NCI-H146 treated with DMSO at 0.1 percent for 48 hours (cell line): ENCODE data around the gene PPP6R2.

Source experiments
- DNase-seq: peaks from one replicate; lab custom pipeline; 2025; ENCODE audit not compliant: unreplicated experiment; lab: John Stamatoyannopoulos, UW

PPP6R2 gene

GRCh38 chr22:50443801-50444625, 100.9 kb downstream of the PPP6R2 start:
- no peak for DNase-seq

GRCh38 chr22:50444663-50445062, 101.5 kb downstream of the PPP6R2 start:
- no peak for DNase-seq

GRCh38 chr22:50445071-50445879, 102.1 kb downstream of the PPP6R2 start:
- DNase-seq: no peak

GRCh38 chr22:50445880-50446707, 103.0 kb downstream of the PPP6R2 start:
- DNase-seq: no peak

GRCh38 chr22:50446708-50447575, 103.8 kb downstream of the PPP6R2 start:
- no peak for DNase-seq

- DNase-seq: no peak
Measured at GRCh38 chr22:50447576-50448551, 104.7 kb downstream of the PPP6R2 start.

GRCh38 chr22:50452649-50453048, 109.5 kb downstream of the PPP6R2 start:
- DNase-seq: no peak

GRCh38 chr22:50454556-50455075, 111.5 kb downstream of the PPP6R2 start:
- DNase-seq: no peak

- DNase-seq: no peak
Measured at GRCh38 chr22:50455201-50455600, 112.1 kb downstream of the PPP6R2 start.

- no peak for DNase-seq
Measured at GRCh38 chr22:50456026-50456425, 112.9 kb downstream of the PPP6R2 start.

- no peak for DNase-seq
Measured at GRCh38 chr22:50456466-50457234, 113.5 kb downstream of the PPP6R2 start.

- DNase-seq: no peak
Measured at GRCh38 chr22:50459016-50459415, 115.9 kb downstream of the PPP6R2 start.

- no peak for DNase-seq
Measured at GRCh38 chr22:50459496-50460140, 116.5 kb downstream of the PPP6R2 start.

- no peak for DNase-seq
Measured at GRCh38 chr22:50460938-50461337, 117.8 kb downstream of the PPP6R2 start.

GRCh38 chr22:50461536-50461935, 118.4 kb downstream of the PPP6R2 start:
- DNase-seq: no peak

GRCh38 chr22:50461979-50462540, 118.9 kb downstream of the PPP6R2 start:
- DNase-seq: no peak

- no peak for DNase-seq
Measured at GRCh38 chr22:50463188-50463900, 120.2 kb downstream of the PPP6R2 start.
